VCaP (cell line): ENCODE measurements around the gene ZDHHC14.

Experiments
- H3K27ac ChIP-seq: fragments of 450-650 bp; 2 replicates; pipeline ENCODE4 v1.5.1; 2017
- CTCF ChIP-seq: fragments of 450-650 bp; conservative IDR thresholded peaks from 2 replicates; pipeline ENCODE4 v1.5.1; 2017; ENCODE audit warnings: mild to moderate bottlenecking, moderate library complexity

Gene ZDHHC14

GRCh38 chr6:157530126-157530525, 149.1 kb downstream of the ZDHHC14 start:
- no peak for TF ChIP-seq CTCF
- H3K27ac ChIP-seq: no peak overlapping the region

GRCh38 chr6:157530724-157531168, 149.8 kb downstream of the ZDHHC14 start:
- no peak for TF ChIP-seq CTCF
- no peak overlapping the region for H3K27ac ChIP-seq

GRCh38 chr6:157531169-157531985, 150.4 kb downstream of the ZDHHC14 start:
- no peak overlapping the region for H3K27ac ChIP-seq
- no peak for TF ChIP-seq CTCF

GRCh38 chr6:157531986-157532365, 151.0 kb downstream of the ZDHHC14 start:
- no peak overlapping the region for H3K27ac ChIP-seq
- no peak for TF ChIP-seq CTCF

- no peak for TF ChIP-seq CTCF
- H3K27ac ChIP-seq: no peak overlapping the region
Observed at GRCh38 chr6:157533048-157533871, 152.3 kb downstream of the ZDHHC14 start.

- H3K27ac ChIP-seq: no peak overlapping the region
- TF ChIP-seq CTCF: no peak
Observed at GRCh38 chr6:157534134-157534871, 153.3 kb downstream of the ZDHHC14 start.

GRCh38 chr6:157534977-157535339, 154.0 kb downstream of the ZDHHC14 start:
- no peak overlapping the region for H3K27ac ChIP-seq
- no peak for TF ChIP-seq CTCF
